GM21825 (cell line): Measurements from ENCODE around the gene PDE4B.

Source experiments
- ATAC-seq: cut with Tn5 transposase; IDR thresholded peaks from one replicate; pipeline ENCODE4 v1.9.1; 2021; ENCODE audit warnings: mild to moderate bottlenecking, moderate library complexity; ENCODE audit not compliant: unreplicated experiment

The PDE4B gene

DNA sequence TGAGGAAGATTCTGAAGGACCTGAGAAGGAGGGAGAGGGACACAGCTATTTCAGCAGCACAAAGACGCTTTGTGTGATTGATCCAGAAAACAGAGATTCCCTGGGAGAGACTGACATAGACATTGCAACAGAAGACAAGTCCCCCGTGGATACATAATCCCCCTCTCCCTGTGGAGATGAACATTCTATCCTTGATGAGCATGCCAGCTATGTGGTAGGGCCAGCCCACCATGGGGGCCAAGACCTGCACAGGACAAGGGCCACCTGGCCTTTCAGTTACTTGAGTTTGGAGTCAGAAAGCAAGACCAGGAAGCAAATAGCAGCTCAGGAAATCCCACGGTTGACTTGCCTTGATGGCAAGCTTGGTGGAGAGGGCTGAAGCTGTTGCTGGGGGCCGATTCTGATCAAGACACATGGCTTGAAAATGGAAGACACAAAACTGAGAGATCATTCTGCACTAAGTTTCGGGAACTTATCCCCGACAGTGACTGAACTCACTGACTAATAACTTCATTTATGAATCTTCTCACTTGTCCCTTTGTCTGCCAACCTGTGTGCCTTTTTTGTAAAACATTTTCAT lies 579.9 kb downstream of the PDE4B start:
- ATAC-seq: no peak

DNA sequence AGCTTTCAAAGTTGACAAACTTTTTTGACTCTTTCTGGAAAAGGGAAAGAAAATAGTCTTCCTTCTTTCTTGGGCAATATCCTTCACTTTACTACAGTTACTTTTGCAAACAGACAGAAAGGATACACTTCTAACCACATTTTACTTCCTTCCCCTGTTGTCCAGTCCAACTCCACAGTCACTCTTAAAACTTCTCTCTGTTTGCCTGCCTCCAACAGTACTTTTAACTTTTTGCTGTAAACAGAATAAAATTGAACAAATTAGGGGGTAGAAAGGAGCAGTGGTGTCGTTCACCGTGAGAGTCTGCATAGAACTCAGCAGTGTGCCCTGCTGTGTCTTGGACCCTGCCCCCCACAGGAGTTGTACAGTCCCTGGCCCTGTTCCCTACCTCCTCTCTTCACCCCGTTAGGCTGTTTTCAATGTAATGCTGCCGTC lies 580.5 kb downstream of the PDE4B start:
- ATAC-seq: no peak

DNA sequence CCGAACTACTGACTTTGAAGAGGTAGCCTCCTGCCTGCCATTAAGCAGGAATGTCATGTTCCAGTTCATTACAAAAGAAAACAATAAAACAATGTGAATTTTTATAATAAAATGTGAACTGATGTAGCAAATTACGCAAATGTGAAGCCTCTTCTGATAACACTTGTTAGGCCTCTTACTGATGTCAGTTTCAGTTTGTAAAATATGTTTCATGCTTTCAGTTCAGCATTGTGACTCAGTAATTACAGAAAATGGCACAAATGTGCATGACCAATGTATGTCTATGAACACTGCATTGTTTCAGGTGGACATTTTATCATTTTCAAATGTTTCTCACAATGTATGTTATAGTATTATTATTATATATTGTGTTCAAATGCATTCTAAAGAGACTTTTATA lies 581.5 kb downstream of the PDE4B start:
- ATAC-seq: peak; percentile 35

DNA sequence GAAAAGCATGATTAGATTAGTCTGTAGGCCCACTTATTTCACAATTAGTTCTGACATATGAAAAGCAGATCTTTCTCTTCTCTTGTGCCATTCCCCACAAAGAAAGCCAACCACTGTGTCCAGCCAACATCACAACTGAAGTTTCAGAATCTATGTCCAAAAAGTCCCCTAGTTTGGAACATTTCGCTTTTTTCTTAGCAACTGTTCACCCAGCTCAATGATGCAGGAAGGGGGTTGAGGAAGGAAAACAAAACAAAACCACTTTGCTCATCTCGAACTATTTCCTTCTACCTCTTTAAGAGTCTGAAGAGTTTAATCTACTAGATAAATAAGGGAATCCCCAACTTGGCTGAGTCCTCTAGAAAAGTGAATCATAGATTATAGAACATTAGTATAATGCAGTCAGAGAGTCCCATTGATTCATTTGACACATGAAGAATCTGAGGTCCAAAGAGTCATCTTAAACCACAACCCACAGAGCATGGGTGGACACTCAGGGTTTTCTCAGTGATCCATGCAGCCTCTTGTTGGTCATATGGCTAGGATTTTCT lies 581.9 kb downstream of the PDE4B start:
- ATAC-seq: peak; percentile 51

DNA sequence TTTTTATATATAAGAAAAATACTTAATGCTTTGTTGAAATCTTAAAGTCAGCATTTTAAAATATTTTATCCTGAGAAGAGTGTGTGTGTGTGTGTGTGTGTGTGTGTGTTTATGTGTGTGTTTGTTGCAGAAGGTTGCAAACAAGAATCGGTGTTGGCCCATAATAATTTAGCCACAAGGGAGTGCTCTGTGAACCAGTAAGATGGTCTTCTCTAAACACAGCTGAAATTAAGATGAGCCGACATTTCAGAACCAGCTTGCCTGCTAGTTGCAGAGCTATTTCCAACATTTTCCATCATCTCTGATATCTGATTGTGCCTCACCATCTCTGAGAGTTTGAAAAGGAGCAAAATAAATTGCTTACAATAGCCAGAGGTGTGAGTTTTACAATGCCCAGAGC lies 582.4 kb downstream of the PDE4B start:
- no peak for ATAC-seq

DNA sequence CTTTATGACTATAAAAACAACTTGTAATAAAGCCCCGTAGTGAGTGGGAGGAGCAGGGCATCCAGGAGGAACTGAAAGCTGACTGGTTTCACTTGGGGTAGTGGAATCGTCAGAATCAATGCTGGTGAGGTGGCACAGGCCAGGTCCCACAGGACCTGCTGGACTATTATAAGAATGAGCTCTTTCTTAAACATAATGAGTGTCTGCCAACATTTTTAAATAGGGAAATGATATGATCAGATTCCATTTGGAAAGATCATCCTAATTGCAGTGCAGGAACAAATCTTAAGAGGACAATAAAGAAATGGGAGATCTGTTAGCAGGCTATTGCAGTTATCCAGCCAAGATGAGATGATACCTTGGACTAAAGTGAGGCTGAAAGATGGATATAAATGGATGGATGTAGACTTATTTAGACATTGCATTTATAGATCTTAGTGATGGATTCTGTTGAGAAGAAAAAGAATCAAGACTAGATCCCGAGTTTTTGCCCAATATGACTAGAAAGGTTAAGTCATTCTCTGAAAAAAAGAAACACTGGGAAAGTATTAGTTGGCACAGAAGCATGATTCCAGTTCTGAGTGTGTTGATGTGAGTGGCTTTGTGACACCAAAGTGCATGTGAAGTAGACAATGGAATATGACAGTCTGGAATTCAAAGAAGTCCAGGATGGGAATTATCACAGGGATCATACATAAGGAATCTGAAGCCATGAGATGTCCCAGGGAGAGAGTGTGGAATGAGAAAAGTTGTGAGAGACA lies 587.9 kb downstream of the PDE4B start:
- ATAC-seq: peak; percentile 96

DNA sequence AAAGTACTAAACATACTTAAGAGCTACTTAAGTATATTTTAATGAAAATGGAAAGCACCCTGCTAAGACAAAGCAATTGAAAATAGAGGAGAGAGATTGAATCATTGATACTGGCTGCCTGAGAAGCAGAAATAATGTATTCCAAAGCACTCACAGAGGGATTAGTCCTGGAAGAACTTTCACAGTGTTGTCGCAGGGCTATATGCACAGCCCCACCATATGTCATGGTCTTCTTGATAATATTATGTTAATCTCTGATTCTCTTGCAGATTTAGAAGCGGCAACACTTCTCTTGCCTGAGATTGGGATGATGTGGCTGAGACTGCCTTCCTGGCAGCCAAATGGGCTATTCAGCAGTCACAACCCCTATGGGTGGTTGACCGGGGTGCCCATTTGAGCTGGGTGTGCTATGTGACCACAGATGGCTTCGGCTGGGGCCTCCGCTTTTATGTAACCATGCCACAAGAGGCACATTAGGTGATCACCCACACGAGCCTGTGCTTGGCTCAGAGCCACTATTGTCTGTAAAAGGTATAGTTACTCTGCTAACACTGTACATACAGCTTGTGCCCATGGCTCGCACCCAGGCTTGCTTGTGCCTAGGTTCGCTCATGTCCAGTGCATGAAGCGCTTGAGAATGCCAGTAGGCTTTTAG lies 589.1 kb downstream of the PDE4B start:
- ATAC-seq: no peak

DNA sequence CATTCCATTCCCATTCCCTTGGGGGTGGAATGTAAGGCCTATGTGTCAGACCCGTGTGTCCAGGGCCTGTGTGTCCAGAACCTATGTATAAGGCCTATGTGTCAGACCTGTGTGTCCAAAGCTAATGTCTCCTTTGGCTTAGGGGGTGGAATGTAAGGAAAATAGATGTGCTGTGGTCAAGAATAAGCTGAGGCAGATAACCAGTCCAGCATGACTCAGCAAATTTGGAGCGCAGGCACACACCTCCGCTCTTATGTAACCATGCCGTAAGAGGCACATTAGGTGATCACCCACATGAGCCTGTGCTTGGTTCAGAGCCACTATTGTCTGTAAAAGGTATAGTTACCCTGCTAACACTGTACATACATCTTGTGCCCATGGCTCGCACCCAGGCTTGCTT lies 590.5 kb downstream of the PDE4B start:
- ATAC-seq: no peak

DNA sequence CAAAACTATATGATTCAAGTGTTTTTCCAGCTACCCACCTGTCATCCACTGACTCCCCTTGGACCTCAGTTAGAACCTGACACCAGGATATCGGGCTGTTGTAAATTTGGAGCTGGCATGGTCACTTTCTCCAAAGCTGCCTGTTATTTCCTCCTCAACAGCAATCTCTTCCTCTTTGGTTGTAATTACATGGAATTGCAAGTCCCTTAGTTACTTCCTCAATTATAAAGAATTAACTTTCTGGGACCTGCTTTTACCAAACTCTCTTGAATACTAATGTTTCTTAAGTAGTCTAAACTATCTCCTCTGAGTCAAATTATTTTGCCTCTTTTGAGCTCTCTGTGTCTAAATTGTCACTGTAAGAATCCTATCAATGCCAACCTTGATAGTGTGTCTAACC lies 590.9 kb downstream of the PDE4B start:
- ATAC-seq: no peak

DNA sequence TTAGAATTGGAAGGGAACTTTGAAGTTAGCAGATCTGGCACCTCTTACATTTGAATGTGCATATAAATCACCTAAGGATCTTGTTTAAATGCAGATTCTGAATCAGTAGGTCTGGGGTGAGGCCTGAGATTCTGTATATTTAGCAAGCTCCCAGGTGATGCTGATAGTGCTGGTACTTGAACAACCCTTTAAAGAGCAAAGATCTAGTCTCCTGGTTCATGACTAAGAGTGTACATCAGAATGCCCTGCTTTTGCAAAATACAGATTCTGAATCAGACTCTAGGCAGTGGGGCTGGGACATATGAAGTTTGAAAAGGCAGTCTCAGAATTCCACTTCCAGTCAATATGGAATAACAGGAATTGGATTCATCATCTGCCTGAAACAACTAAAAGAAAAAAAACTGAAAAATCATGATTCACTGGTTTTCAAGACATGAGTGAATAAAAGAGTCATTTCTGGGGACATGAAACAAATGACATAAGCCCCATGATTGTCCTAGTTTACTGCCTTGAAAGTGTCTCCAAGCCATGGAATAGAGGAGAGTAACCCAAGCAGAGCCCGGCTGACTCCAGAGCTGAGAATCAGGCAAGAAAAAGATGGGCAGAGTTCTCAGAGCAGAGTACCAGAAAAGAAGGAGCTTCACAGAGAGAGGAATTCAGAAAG lies 591.7 kb downstream of the PDE4B start:
- no peak for ATAC-seq

DNA sequence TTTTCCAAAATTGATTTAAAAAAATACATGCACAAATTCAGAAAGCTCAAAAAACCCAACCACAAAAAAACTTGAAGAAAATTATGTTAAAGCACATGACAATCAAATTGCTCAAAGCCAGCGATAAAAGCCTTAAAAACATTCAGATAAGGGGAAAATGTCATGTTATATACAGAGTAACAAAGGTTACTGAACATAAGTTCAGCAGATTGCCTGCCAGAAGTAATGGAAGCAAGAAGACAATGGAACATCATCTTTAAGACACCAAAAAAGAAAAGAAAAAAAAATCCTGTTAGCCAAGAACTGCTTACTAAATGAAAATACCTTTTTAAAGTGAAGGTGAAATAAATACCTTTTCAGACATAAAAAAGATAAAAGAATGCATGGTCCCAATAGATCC lies 594.0 kb downstream of the PDE4B start:
- ATAC-seq: no peak

DNA sequence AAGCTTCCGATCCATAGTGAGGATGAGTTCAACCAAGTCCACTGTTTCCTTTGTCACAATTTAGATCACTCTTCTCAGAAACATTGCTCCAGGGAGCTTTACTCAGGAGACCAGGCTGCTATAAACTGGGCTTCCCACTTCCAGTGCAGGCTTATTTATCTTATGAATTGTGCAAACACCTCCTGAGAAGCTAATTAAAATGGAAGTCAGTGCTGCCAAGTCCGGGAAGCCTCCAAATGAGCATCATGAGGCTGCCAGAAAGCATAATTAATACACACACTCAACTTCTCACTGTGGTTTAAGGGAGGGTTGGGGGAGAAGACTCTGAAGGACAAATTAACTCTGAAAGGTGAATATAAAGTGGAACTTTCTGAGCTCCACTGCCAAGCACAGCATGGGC lies 596.2 kb downstream of the PDE4B start:
- no peak for ATAC-seq

DNA sequence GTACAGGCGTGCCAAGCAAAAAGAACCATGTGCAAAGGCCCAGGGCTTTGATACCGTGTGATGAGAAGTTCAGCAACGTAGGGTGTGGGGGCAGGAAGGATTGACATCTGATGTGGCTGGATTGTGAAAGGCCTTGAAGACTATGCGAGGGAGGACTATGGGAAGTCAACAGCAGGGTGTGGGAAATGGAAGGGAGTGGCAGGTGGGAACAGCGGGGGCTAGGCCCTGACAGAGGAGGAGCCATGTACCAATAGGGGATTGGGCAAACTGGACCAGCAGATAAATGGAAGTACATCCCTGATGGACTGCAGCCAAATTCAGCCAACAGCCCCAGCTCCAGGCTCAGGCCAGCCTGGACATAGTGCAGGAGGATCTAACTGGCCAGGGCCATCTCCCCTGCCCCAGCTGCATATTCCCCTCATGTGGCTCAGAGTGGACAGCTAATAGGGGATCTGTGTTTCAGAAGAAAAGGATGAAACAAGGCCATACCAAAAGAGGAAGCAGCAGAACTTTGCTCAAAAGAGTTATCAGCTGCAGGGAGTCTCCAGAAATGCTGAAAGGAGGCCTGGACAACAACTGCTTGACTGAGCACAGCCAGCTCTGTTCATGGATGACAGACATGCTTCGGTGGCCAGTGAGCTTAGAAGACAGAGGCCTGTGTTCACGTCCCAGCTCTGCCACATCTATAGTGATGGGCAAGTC lies 601.0 kb downstream of the PDE4B start:
- no peak for ATAC-seq

DNA sequence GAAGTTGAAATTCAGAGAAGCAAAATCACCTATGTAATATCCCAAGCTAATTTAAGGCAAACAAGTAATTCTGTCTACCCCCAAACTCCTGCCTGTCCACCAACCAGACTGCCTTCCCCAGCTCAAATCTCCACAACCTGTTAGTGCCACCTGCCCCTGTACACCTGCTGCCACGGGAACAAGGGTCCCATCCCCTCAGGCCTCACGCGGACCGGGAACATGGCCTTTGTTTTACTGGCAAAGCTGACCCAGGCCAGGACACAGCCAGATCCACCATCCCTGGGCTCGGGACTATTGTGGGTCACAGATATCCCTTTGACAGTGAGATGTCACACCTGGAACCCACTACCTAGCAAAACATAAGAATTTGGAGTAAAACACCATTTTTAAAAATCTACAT lies 601.9 kb downstream of the PDE4B start:
- ATAC-seq: no peak

DNA sequence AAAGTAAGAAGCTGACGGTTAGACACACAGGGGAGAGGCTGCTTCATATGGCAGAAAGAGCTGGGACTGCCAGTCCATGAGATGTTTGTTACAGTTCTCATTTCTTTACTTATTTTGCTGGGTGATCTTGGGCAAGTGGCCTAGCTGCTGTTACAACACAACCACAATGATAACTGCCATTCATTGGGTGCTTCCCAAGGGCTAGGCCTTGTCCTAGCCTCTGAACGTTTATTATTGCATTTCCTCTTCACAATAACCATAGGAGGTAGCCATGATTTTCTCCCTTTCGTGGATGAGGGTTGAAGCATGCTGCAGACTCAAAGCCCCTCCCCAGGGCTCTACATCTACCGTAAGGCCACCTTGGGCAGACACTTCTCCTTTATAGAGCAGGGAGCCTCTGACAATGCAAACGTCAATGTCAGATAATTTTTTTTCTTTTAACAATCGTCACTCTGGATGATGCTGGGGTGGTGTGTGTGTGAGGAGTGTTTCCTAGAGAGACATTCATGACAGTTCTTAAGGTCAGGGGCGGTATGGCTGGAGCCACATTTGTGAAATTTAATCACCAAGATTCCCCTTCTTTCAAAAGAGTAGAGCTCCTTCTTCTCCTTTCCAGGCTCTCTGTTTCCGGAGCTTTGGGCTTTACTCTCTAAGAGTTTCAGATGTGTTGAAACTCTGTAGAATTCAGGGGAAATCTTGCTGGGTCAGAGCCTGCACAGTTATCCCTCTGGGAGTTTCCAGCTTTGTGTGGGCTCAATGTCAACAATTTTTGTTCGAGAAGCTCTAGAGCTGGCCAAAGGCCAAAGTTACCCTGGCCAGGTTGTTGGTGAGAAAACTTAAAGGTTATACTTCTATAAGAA lies 602.7 kb downstream of the PDE4B start:
- no peak for ATAC-seq

DNA sequence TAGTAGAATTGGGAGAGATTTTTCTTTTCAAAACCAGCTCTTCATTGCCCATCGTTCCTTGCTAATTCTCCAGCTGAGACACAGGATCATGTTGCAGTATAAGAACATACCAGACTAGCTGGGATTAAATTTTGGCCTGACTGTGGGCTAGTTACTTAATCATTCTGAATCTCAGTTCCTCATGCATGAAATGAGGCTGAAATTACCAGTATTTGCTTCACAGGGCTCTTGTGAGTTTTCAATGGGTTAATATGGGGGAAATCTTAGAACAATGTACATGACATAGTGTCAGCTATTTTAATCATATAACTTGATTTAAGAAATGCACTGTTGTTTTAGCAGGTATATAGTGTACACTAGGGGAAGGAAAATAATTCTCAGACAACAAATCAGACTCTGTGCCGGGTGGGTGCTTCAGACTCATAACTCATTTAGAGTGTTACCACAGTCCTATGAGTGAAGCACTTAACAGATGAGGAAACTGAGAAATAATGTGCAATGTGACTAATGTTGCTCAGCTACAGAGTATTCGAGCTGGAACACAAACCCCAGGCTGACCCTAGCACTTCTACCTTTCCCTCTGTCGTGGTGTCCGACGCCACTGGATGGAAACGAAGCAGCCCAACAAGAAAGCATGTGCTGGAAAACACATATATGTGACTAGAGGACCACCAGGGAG lies 603.7 kb downstream of the PDE4B start:
- ATAC-seq: peak; percentile 43

DNA sequence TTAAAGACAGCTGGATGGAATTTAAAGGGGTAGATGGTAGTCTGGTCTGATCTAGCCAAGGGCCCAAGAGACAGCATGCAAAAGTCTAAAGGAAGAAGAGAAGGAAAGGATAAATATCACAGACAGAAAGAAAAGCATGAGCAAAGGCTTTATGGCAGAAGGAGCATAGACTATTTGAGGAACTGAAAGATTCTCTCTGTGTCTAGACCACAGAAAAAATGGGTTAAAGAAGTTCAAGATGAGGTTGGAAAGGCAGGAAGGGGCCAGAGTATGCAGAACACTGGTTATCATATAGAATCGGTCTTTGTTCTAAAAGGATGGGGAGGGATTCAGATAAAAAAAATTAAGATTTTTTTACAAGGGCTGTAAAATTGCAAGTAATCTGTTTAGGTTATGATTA lies 604.5 kb downstream of the PDE4B start:
- peak; percentile 33 for ATAC-seq

DNA sequence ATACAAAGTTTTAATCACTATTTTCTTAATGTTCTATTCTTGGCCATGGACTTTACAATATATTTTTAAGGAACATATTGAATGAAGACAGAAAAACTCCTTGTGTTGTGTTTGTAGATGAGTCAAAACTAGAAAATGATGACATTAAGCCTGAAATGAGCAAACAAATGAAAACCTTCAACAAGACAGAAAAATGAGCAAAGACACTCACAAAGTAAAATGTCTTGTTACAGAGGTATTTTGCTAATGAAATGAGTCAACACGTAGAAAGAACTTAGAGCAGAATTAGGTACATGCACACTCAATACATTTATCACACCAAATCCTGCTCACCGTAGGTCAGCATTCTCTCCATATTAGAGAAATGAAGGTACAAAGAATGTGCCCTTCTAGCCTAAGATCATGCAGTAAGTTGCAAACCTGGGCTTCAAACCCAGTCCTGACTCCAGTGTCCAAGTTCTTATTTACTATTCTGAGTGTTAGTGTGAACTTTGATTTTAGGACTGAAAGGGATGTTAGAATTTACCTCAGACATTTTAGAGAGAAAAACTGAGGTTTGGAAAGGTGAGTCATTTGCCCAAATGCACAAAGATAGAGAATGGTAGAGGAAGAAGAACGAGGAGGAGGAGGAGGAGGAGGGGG lies 607.3 kb downstream of the PDE4B start:
- no peak for ATAC-seq

DNA sequence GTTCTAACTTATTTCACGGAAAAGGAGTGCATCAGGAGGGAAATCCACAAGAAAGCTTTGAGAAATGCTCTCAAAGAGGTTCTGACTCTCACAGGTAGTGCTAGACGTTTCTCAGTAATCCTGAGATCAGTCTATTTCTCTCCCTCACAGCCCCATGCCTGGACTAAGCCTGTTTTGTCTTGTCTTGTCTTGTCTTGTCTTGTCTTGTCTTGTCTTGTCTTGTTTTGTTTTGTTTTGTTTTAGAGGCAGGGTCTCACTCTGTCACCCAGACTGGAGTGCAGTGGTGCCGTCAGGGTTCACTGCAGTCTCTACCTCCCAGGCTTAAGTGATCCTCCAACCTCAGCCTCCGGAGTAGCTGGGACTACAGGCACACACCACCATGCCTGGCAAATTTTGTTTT lies 608.0 kb downstream of the PDE4B start:
- no peak for ATAC-seq
